ENCODE data around the gene SCRT2. TPM values are rescaled to one million over a fixed set of nuclear protein-coding genes. Genes with fewer than 3 reads are reported as not detected.

SCRT2 gene
- polyA plus RNA-seq, 1 donor from 2014 or later = 2.5 TPM

DNA sequence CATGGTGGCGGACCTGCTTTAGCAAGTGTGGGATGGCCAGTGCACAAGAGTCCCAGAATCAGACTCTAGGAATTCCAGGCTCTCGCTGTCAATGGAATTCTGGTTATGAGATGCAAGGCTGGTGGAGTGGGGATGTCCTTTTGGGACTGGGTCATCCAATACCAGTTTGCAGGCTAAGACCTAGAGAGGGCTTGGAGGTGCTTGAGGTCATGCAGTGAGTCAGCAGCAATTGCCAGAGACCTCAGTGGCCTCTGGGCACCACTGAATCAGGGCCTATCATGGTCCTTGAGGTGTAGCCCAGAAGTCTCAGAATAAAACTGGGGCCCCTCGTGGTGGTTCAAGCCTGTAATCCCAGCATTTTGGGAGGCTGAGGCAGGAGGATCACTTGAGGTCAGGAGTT is 1.4 kb upstream of the SCRT2 start:
- Histone ChIP-seq H3K79me2 (replicated peaks; ENCODE audit: insufficient read depth, low read length) (peaks cover 53% of the 10 kb centered on the region), H3F3A (ENCODE audit: insufficient read depth, low read length, poor library complexity, severe bottlenecking) (no peaks in the 10 kb centered on the region), H3K9me3 (ENCODE audit: low read length) (no peaks in the 10 kb centered on the region), H3K9me2 (ENCODE audit: insufficient read depth, low read length) (no peaks in the 10 kb centered on the region), H3K4me2 (ENCODE audit: low read length) (peak overlapping the region; percentile 93), H3K4me3 (ENCODE audit: low read length) (peak overlapping the region; percentile 98), H3K27ac (ENCODE audit: low read length) (peak overlapping the region; percentile 99), H3K27me3 (ENCODE audit: insufficient read depth, low read depth, low read length) (no peaks in the 10 kb centered on the region), H2AFZ (ENCODE audit: low read depth, low read length) (peak overlapping the region; percentile 11), H3K9ac (ENCODE audit: low read length) (peak overlapping the region; percentile 99), H3K36me3 (ENCODE audit: insufficient read depth, low read length) (no peaks in the 10 kb centered on the region), H4K20me1 (ENCODE audit: insufficient read depth) (peaks cover 4% of the 10 kb centered on the region)
- TF ChIP-seq, protein P1, sequence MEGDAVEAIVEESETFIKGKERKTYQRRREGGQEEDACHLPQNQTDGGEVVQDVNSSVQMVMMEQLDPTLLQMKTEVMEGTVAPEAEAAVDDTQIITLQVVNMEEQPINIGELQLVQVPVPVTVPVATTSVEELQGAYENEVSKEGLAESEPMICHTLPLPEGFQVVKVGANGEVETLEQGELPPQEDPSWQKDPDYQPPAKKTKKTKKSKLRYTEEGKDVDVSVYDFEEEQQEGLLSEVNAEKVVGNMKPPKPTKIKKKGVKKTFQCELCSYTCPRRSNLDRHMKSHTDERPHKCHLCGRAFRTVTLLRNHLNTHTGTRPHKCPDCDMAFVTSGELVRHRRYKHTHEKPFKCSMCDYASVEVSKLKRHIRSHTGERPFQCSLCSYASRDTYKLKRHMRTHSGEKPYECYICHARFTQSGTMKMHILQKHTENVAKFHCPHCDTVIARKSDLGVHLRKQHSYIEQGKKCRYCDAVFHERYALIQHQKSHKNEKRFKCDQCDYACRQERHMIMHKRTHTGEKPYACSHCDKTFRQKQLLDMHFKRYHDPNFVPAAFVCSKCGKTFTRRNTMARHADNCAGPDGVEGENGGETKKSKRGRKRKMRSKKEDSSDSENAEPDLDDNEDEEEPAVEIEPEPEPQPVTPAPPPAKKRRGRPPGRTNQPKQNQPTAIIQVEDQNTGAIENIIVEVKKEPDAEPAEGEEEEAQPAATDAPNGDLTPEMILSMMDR (IDR thresholded peaks at IDR 0.05; ENCODE audit: poor library complexity, severe bottlenecking) = no peak
- TF ChIP-seq POLR2AphosphoS5 (IDR thresholded peaks at IDR 0.05) (no peak), MXI1 (conservative IDR thresholded peaks at IDR 0.05; ENCODE audit: poor library complexity, severe bottlenecking) (peak; percentile 12), TAF1 (IDR thresholded peaks at IDR 0.05; ENCODE audit: low read depth) (no peak)
- TF ChIP-seq, protein P2, sequence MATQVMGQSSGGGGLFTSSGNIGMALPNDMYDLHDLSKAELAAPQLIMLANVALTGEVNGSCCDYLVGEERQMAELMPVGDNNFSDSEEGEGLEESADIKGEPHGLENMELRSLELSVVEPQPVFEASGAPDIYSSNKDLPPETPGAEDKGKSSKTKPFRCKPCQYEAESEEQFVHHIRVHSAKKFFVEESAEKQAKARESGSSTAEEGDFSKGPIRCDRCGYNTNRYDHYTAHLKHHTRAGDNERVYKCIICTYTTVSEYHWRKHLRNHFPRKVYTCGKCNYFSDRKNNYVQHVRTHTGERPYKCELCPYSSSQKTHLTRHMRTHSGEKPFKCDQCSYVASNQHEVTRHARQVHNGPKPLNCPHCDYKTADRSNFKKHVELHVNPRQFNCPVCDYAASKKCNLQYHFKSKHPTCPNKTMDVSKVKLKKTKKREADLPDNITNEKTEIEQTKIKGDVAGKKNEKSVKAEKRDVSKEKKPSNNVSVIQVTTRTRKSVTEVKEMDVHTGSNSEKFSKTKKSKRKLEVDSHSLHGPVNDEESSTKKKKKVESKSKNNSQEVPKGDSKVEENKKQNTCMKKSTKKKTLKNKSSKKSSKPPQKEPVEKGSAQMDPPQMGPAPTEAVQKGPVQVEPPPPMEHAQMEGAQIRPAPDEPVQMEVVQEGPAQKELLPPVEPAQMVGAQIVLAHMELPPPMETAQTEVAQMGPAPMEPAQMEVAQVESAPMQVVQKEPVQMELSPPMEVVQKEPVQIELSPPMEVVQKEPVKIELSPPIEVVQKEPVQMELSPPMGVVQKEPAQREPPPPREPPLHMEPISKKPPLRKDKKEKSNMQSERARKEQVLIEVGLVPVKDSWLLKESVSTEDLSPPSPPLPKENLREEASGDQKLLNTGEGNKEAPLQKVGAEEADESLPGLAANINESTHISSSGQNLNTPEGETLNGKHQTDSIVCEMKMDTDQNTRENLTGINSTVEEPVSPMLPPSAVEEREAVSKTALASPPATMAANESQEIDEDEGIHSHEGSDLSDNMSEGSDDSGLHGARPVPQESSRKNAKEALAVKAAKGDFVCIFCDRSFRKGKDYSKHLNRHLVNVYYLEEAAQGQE (IDR thresholded peaks at IDR 0.05; ENCODE audit: borderline replicate concordance) = peak; percentile 7

DNA sequence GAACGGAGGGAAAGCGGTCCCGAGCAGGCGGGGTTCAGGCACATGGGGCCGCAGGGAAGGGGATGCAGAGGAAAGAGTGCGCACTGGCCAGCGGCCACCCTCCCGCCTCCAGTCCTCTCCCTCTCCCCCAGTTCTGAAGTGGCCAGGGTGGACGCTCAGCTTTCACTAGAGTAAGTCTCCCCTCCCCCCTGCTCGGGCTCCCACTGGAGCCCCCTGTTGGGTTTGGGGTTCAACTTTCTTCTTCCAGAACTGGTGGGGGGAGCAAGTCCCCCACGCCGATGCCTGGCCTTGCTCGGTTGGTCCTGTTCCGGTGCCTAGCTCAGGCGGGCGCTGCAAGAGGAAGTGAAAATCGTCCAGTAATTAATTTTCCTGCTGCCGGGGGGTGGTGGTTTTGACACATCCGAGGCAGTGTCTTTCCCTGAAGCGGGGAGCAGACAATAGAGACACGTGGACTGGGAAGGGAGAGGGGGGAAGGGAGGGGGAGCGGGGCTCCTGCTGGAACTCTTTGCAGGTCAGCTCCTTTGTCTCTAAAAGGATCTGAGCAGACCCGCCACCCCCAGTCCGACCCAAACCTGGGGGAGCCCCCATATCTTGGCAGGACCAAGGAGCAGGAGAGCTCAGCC is 824 bp upstream of the SCRT2 start:
- TF ChIP-seq, protein P1 (IDR thresholded peaks at IDR 0.05; ENCODE audit: poor library complexity, severe bottlenecking) = no peak
- TF ChIP-seq EP300 (conservative IDR thresholded peaks at IDR 0.05; ENCODE audit: poor library complexity, severe bottlenecking) = peak; percentile 9
- TF ChIP-seq RAD21 (conservative IDR thresholded peaks at IDR 0.05) = no peak
- peak; percentile 71 for TF ChIP-seq POLR2AphosphoS5 (IDR thresholded peaks at IDR 0.05)
- peak; percentile 64 for TF ChIP-seq MXI1 (conservative IDR thresholded peaks at IDR 0.05; ENCODE audit: poor library complexity, severe bottlenecking)
- TF ChIP-seq TAF1 (IDR thresholded peaks at IDR 0.05; ENCODE audit: low read depth) = no peak
- TF ChIP-seq, protein P2 (IDR thresholded peaks at IDR 0.05; ENCODE audit: borderline replicate concordance) = peak; percentile 25
- no peak for TF ChIP-seq EZH2 (IDR thresholded peaks at IDR 0.05; ENCODE audit: borderline replicate concordance, insufficient read depth, low read length, poor library complexity, severe bottlenecking)
- TF ChIP-seq SMC3 (conservative IDR thresholded peaks at IDR 0.05; ENCODE audit: poor library complexity) = no peak
- Histone ChIP-seq H3K9me2 (ENCODE audit: insufficient read depth, low read length) (no peaks in the 10 kb centered on the region), H3K79me2 (replicated peaks; ENCODE audit: insufficient read depth, low read length) (peaks cover 58% of the 10 kb centered on the region), H3K27ac (ENCODE audit: low read length) (peak overlapping the region; percentile 99), H3K9ac (ENCODE audit: low read length) (peak overlapping the region; percentile 99), H2AFZ (ENCODE audit: low read depth, low read length) (peak overlapping the region; percentile 11), H3K27me3 (ENCODE audit: insufficient read depth, low read depth, low read length) (no peaks in the 10 kb centered on the region), H3K9me3 (ENCODE audit: low read length) (no peaks in the 10 kb centered on the region), H3F3A (ENCODE audit: insufficient read depth, low read length, poor library complexity, severe bottlenecking) (no peaks in the 10 kb centered on the region), H3K4me2 (ENCODE audit: low read length) (peak overlapping the region; percentile 93), H4K20me1 (ENCODE audit: insufficient read depth) (peaks cover 4% of the 10 kb centered on the region), H3K4me3 (ENCODE audit: low read length) (peak overlapping the region; percentile 98), H3K36me3 (ENCODE audit: insufficient read depth, low read length) (no peaks in the 10 kb centered on the region)
